Renal cortical epithelial cell (primary cell): ENCODE measurements around the gene ARMH3. TPM values are rescaled to one million over a fixed set of nuclear protein-coding genes. Genes with fewer than 3 reads are reported as not detected.
"Not testable (repeated sequence)": the region's sequence is repeated elsewhere in the genome, so short reads cannot be mapped to it uniquely, and the experiment has no call there.

ENCODE experiments used
- DNase-seq: peaks from one replicate; pipeline ENCODE4 v3.0.0-alpha.2; 2011; ENCODE audit warnings: low read depth
- total RNA-seq: library from RNA; depleted of rRNA; stranded (reverse); fragments of >200 nt; gene quantifications from 2 replicates; pipeline ENCODE4 v1.2.3, GENCODE V29; 2014

ARMH3 gene
- total RNA-seq, 1 donor from 2014 or later, result 18.4 TPM

GRCh38 chr10:101986624-101986971 lies 69.4 kb downstream of the ARMH3 start:
- no peak for DNase-seq

DNA sequence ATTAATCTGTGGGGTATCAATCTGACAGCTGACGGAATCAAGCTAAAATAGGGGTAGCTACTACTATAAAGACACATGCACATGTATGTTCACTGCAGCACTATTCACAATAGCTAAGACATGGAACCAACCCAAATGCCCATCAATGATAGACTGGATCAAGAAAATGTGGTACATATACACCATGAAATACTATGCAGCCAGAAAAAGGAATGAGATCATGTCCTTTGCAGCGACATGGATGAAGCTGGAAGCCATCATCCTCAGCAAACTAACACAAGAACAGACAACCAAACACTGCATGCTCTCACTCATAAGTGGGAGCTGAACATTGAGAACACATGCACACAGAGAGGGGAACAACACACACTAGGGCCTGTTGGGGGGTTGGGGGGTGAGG lies 75.3 kb downstream of the ARMH3 start:
- not testable (repeated sequence) for DNase-seq

GRCh38 chr10:101974091-101974971 lies 81.6 kb downstream of the ARMH3 start:
- no peak for DNase-seq

GRCh38 chr10:101972761-101973160 lies 83.2 kb downstream of the ARMH3 start:
- no peak for DNase-seq

DNA sequence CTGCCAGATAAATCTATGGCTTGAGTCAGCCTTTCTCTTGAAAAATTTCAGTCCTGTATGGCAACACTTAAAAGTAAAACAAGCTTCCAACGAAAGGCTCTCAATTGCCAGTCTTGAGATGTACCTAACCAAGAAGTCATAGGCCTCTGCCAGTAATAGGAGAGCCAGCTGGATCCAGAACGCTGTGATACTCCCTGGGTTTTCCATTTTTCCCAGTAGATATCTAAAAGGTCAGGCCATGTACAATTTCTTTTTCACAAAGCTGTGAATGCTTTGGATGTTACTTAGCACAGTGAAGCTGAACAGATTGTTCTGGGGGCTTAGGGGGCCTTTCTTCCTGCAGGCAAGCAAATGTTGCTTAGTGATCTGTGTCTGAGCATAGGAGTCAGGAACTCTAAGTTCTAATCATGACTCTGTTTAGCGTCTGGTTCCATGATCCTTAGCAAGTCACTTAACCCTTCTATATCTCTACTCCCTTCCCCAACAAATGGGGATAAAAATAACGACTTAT lies 86.5 kb downstream of the ARMH3 start:
- no peak for DNase-seq

DNA sequence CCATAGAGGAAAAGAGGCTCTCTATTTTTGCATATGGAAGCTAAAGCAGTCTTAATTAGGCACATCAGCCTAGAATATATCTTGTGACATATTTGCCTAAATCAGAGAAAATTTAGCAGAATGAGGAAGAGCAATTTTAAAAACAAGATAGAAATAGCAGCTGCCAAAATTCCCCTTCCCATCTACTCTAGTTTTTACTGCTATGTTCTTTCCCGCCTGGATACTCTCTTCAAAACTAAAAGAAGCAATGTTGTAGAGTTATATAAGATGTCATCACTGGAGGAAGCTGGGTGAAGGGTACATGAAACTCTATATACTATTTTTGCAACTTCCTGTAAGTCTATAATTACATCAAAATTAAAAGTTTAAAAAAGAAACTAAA lies 87.0 kb downstream of the ARMH3 start:
- no peak for DNase-seq

DNA sequence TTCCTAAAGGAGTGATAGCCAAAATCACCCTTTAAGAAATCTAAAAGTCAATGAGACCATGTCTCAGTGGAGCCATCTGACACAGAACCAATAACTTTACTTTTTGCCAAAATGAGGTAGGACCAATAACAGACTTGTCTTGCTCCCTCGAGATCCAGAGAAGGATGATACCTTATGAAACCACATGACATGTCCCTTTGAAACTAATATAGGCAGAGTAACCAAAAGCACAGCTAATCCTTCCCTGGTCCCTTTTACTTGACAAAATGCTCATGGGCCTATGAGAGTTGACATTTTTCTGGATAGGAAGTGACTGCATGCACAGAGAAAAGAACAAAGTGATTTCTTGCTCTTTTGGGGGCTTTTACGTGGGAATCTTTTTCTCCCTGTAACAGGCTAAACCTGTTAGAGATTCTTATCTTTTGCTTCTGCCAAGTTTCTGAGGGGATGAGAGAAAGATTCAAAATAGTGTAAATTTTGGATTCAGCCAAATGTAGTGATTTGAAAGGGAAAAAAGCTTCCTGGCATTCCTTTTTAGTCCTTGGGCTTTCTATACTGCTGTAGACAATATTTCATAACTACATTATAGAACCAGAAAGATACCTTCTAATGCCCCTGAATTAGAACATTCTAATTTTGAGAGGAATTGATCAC lies 87.6 kb downstream of the ARMH3 start:
- DNase-seq, result no peak

DNA sequence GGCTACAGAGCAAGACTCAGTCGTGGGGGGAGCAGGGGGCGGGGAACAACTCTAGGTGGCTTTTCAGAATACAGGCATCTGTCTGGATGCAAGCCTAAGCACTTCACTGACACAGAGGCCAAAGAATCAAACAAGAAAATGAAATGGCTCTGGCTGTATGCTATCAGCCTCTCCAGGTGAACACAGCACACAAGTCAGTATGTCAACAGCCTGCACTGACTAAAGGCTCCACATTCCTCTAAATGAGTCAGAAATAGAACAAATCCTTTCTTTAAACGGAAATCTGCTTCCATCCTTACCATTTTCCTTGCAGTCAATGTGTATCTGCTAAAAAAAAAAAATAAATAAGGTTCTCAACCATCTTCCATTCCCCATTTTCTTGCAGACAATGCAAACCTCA lies 88.3 kb downstream of the ARMH3 start:
- DNase-seq, result no peak

GRCh38 chr10:101967119-101967518 lies 88.9 kb downstream of the ARMH3 start:
- DNase-seq, result no peak

GRCh38 chr10:101965075-101965765 lies 90.8 kb downstream of the ARMH3 start:
- no peak for DNase-seq

- no peak for DNase-seq
Observed at GRCh38 chr10:101961591-101962498, 94.1 kb downstream of the ARMH3 start.

GRCh38 chr10:101960879-101961395 lies 95.0 kb downstream of the ARMH3 start:
- DNase-seq, result no peak

GRCh38 chr10:101959346-101959916 lies 96.5 kb downstream of the ARMH3 start:
- no peak for DNase-seq

- DNase-seq, result no peak
Observed at GRCh38 chr10:101958691-101959090, 97.3 kb downstream of the ARMH3 start.

GRCh38 chr10:101956898-101957297 lies 99.1 kb downstream of the ARMH3 start:
- no peak for DNase-seq

- no peak for DNase-seq
Observed at GRCh38 chr10:101956117-101956516, 99.9 kb downstream of the ARMH3 start.

DNA sequence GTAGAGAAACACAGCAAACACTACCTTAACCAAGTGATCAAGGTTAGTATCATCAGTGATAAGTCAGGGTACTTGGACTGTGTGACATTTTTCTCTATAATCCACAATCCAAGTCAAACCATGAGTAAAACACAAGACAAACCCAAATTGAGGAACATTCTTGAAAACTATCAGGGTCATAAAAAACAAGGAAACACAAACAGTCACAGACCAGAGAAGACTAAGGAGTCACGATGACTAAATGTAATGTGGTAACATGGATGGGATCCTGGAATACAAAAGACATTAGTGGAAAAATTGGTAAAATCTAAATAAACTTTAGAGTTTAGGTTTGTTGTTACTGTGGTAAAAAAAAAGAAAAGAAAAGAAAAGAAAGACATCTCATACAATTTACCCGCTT lies 103.8 kb downstream of the ARMH3 start:
- DNase-seq, result no peak

GRCh38 chr10:101950213-101950612 lies 105.8 kb downstream of the ARMH3 start:
- DNase-seq, result no peak

GRCh38 chr10:101941871-101942270 lies 114.1 kb downstream of the ARMH3 start:
- no peak for DNase-seq

GRCh38 chr10:101940916-101941315 lies 115.1 kb downstream of the ARMH3 start:
- DNase-seq, result no peak

DNA sequence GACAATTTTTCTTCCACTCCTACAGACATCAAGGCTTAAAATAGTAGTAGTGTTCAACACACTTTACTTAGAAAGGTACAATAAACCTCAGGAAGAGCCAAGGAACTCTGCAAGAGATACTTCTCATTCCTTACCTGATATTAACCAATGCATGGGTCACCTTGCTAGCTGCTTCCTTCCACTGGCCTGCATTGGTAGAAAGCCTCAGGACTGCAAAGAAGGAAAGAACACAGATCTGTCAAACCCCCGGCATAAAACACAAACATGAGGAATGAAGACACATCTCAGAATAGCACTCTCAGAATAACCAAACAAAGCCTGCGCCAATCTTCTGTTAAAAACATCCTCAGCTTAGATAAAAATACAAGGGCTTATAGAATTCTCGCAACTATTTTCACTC lies 116.2 kb downstream of the ARMH3 start:
- DNase-seq, result no peak
